Right lung (tissue), 5 donors: ENCODE measurements around the gene NID2. TPM values are rescaled to one million over a fixed set of nuclear protein-coding genes. Genes with fewer than 3 reads are reported as not detected.

Experiments used
- DNase-seq, 2 donors: peaks; one replicate each; pipeline ENCODE4 v3.0.0-alpha.2; 2013
- polyA plus RNA-seq, 5 donors: library from polyadenylated mRNA; unstranded; fragments of 120-200 nt; gene quantifications; one replicate each; pipeline versions ENCODE4 v1.2.1 to v1.2.3, GENCODE V29; 2013; ENCODE audit warnings: inconsistent platforms in 1 of 5, low replicate concordance in 1 of 5; ENCODE audit not compliant: insufficient read length in 5 of 5, insufficient read depth in 1 of 5

NID2 gene
- polyA plus RNA-seq, 5 donors, result 191 to 560 (median 234) TPM

DNA sequence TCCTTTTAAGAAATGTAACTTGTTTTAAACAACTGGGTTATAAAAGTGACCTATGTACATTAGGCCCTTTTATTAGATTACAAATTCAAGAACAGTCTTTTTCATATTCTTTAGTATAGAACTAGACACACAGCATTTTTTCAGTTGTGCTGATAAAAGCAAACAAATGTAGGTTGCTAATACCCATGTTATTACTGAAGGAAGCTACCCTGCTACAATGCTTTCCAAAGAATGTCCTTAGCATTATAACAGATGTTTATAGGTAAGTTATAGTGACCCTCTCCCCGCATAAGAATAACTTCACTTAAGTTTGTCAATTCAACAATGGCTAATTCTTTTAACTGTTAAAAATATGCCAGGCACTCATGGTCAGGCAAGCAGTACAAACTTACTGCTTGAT lies 61.6 kb downstream of the NID2 start:
- DNase-seq, result no peak

GRCh38 chr14:52006361-52006760 lies 62.5 kb downstream of the NID2 start:
- no peak for DNase-seq

DNA sequence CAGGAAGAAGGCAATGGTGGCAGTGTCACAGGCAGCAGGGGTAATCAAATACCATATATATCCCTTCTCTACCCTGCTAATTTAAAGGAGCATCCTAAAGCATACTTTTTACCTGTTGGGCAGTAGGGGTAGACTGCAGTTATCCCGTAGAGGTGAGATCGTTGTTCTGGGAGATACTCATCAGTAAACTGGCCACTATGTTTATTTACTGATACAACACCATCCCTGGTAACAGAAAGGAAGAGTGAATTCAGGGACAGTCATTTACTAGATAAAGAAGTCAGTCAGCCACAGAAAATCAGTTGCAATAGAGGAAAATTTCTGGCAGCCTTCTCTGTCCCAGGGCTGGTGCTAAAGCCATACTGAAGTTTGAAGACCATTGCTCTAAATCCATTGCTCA lies 63.2 kb downstream of the NID2 start:
- DNase-seq, result no peak

DNA sequence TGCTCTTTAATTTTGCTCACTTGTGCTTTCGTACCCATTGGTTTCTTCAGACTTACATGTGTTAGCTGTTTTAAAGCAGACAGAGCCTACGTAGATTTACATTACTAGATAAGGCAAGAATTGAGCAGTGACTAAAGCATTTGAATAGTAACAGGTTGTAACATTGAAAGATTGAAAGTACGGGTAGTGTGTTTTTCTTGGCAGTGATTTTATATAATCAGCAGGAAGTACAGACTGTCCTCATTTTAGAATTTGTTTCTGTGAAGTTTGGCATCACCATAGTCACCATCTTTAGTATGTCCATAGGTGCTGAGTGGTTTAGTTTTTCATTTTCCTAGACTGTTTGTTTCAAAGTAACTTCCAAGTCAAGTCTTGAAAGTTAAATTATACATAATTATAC lies 65.5 kb downstream of the NID2 start:
- DNase-seq, result no peak

DNA sequence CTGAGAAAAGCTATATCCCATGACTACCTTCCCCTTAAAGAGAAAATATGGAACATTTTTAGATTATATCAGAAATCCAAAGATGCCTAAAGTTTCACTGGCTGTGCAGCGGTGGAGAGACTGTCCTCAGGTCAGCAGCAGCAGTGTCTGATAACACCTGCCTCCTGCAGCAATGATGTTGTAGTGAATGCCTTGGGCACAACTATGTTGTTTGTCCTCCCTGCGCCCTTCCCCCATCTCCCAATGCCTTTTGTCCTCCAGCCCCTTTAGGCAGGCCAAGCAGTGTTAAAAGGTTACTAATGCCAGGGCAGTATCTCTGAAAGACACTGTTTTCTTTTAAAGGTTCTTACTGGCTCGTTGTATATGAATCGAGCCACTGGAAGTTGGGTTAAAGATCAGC lies 66.3 kb downstream of the NID2 start:
- no peak for DNase-seq

DNA sequence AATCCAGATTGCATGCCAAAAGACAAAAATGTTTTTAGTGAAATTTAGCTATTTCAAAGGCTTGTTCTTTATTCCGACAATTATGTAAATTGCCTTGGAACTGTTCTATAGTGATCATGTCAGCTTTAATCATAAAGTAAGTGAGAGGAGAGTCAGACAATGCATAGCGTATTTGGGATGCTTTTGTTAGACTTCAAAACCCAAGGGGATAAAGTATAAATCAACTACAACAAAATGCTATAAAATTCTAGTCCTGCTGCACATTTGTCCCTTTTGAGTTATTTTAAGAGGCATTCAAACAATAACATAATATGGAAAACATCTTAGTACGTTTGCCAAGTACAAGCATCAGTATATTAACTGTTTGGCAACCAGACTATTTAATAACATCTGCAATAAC lies 68.2 kb downstream of the NID2 start:
- no peak for DNase-seq

DNA sequence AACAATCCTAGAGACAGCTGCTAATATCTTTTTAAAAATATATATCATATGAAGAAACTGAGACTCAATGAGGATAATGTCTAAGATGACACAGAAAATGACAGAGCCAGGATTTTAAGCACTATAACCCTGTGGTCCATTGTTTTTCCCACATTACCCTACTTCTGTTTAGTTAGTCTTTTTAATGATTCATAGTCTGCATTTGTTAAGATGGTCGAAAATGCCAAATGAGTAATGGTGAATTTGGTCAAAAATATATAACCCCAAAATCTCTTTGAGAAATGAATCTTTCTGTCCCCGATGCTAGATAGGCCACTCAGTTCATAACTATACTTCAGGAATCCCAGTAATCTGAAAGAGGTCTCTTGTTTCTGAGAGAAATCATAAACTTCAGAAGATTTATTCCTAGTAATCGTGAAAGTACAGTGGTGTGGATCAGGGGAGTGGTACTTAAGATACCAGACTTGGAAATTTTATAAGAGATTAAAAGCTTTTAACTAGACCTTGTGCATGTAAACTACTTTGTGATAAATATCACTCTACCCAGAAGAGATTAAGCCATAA lies 68.8 kb downstream of the NID2 start:
- no peak for DNase-seq

- DNase-seq, result no peak
Measured at GRCh38 chr14:51999084-51999483, 69.8 kb downstream of the NID2 start.

- DNase-seq, result no peak
Measured at GRCh38 chr14:51998348-51998747, 70.5 kb downstream of the NID2 start.

GRCh38 chr14:51996148-51996746 lies 72.6 kb downstream of the NID2 start:
- no peak for DNase-seq

DNA sequence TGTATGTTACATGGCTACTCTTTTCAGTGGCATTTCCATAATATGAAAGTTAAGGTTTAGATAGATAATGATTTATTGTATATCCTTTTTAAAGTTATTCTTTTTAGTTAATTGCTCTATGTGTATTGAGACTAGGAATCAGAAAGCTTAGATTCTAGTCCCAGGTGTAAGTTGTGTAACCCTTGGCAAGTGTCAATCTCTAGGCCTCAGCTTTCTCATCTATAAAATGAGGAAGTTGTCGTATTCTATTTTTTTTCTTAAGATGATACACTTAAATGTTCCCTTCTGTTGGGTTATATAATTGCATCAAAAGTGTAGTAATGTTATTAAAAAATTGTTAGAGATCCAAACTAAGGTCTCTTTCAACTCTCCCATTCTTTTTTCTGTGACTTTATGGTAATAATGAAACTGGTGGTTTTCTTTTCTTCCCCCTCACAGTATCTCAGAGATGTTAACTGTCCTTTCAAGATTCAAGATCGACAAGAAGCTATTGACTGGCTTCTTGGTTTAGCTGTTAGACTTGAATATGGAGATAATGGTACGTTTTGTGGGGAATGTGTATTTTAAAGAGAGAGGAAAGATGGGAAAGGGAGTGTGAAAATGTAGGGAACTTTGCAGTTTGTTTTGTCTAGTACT lies 75.5 kb downstream of the NID2 start:
- DNase-seq, result no peak

- DNase-seq, result no peak
Measured at GRCh38 chr14:51990488-51990887, 78.4 kb downstream of the NID2 start.

DNA sequence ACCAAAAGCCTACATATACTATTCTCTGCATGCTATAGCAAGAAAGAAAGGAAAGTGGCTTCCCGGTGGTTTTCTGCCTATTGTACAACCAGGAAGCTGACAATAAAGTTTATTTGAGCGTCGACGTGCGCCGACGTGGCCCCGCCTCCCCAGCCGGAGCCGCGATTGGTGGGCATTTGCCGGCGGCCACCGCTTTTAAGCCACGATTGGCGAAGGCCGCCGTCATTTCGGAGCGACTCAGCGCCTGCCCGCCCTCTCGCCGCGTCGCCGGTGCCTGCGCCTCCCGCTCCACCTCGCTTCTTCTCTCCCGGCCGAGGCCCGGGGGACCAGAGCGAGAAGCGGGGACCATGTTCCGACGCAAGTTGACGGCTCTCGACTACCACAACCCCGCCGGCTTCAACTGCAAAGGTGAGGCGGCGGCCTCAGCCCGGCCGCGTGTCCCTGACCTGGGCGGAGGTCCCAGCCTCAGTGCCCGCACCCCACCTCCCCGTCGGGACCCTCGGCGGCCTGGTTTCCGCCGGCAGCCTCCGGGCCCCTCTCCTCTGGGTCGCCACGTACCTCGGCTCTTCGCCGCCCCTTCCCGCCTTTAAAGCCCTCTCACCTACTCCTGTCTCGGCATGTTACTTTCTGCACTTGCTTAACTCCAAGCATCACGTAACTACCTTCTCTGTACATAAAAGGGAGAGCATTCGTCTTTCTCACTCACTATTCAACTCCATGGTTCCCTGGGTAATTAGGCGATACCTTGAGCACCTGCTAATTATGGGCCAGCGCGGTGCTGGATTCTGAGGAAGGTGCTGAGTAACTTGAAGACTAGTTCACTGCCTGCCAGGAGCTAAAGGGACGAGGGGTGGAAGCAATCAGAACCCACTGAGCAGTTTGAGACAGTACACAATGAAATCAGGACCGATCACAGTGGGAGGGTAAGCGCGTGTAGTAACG lies 79.3 kb downstream of the NID2 start, which contains the start of gene RTRAF:
Gene RTRAF (plus strand): TSS at position 254 of the 942 bp plus-strand sequence. CDS start 94 bp downstream, at position 348.
- DNase-seq, result peak; percentile 91 to 92

GRCh38 chr14:51988221-51988620 lies 80.6 kb downstream of the NID2 start:
- no peak for DNase-seq

DNA sequence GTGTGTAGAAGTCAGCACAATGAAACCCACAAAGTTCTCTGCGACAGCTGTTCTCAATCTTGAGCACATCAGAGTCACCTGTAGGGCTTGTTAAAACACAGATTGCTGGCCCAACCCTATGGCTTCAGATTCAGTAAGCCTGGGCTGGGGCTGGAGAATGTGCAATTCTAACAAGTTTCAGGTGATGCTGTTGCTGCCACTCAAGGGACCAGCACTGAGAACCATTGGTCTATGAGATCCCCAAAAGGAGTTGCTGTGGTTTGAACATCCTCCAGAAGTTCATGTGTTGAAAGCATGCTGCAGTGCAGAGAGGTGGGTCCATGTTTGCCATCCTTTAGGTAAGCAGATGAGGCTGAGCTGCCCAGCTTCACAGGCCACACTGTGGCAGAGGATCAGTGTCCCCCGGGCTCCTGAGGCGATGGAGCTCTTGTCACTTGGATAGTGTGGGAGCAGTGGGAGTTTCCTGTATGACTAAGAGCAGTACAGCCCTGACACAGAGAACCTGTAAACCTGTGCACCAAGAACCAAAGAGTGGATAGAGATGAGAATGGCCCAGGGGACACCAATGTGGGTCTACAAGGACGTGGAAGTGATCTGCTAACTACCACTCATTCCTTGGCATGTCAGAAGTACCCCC lies 87.5 kb downstream of the NID2 start:
- DNase-seq, result no peak

DNA sequence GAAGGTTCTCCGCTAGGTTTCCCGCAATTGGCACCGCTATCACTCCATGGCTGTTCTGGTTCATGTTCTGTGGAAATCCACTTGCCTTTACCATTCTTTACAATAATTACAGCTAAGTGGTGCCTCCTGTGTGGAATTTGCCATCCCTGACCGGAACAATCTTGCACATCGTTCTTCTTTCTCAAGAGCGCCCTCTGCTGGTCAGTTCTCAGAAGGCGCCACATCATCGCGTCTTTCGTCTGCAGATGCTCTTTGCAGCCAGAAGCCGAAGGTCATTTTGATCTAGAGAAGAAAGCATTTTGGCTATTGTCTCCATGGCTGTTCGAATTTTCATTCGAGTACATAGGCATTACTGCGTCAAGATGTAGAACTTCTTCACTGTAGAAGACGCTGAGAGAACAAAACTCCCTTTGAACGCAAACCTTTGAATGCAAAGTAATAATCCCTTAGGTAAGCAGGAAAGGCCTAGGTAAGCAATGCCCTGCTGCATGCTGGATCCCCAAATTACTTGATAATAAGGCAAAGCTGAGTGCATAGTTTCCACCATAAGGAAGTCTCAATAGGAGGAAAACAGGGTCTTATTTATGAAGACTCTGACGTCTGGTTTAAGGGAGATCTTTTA lies 89.7 kb downstream of the NID2 start:
- DNase-seq, result peak; percentile 69 to 83

- peak in 1 of 2 donors; percentile 34 for DNase-seq
Measured at GRCh38 chr14:51978681-51979085, 90.2 kb downstream of the NID2 start.

GRCh38 chr14:51977075-51977474 lies 91.8 kb downstream of the NID2 start:
- no peak for DNase-seq

GRCh38 chr14:51972566-51972965 lies 96.3 kb downstream of the NID2 start:
- no peak for DNase-seq

- no peak for DNase-seq
Measured at GRCh38 chr14:51969852-51970540, 98.9 kb downstream of the NID2 start.

- DNase-seq, result no peak
Measured at GRCh38 chr14:51967521-51967920, 101.3 kb downstream of the NID2 start.
